Liver (tissue), 9 donors: ENCODE measurements around the gene CUTA. TPM values are rescaled to one million over a fixed set of nuclear protein-coding genes. Genes with fewer than 3 reads are reported as not detected.

Experiments
- DNase-seq: peaks from one replicate; pipeline ENCODE4 v3.0.0-alpha.2; 2017; ENCODE audit warnings: low spot score
- H3K27ac ChIP-seq, 2 donors: one replicate each; pipeline ENCODE4 v1.7.0; 2013; ENCODE audit warnings: inconsistent platforms in 2 of 2, low read length in 2 of 2, control low read depth in 1 of 2, low read depth in 1 of 2, mild to moderate bottlenecking in 1 of 2
- H3K27me3 ChIP-seq, 4 donors: one replicate each; pipeline versions ENCODE4 v1.6.1 to v1.7.0; 2013; ENCODE audit warnings: low read length in 3 of 4, inconsistent platforms in 1 of 4, mild to moderate bottlenecking in 1 of 4, moderate library complexity in 1 of 4; ENCODE audit not compliant: control insufficient read depth in 4 of 4, insufficient read depth in 4 of 4
- H3K36me3 ChIP-seq, 4 donors: one replicate each; pipeline versions ENCODE4 v1.6.1 to v1.7.0; 2013; ENCODE audit warnings: low read length in 3 of 4, mild to moderate bottlenecking in 3 of 4, low read depth in 1 of 4, moderate library complexity in 1 of 4; ENCODE audit not compliant: control insufficient read depth in 4 of 4, insufficient read depth in 3 of 4
- H3K4me1 ChIP-seq, 4 donors: one replicate each; pipeline versions ENCODE4 v1.6.1 to v1.7.0; 2013; ENCODE audit warnings: low read length in 3 of 4, mild to moderate bottlenecking in 3 of 4, moderate library complexity in 1 of 4; ENCODE audit not compliant: control insufficient read depth in 4 of 4, insufficient read depth in 4 of 4
- H3K4me3 ChIP-seq, 3 donors: one replicate each; pipeline versions ENCODE4 v1.6.1 to v1.7.0; 2013; ENCODE audit warnings: low read length in 3 of 3, control low read depth in 1 of 3, low read depth in 1 of 3, mild to moderate bottlenecking in 1 of 3
- H3K9ac ChIP-seq, 2 donors: one replicate each; pipeline ENCODE4 v1.7.0; 2013; ENCODE audit warnings: low read length in 2 of 2, mild to moderate bottlenecking in 2 of 2, moderate library complexity in 2 of 2, control low read depth in 1 of 2, low read depth in 1 of 2
- H3K9me3 ChIP-seq, 4 donors: one replicate each; pipeline versions ENCODE4 v1.6.1 to v1.7.0; 2013; ENCODE audit warnings: low read length in 3 of 4; ENCODE audit not compliant: control insufficient read depth in 4 of 4
- ATF3 ChIP-seq: IDR thresholded peaks from 2 replicates; pipeline ENCODE4 v1.6.1; 2016; ENCODE audit warnings: antibody characterized with exemption
- EGR1 ChIP-seq, 2 donors: IDR thresholded peaks; 2 replicates each; pipeline ENCODE4 v1.6.1; 2016 to 2018; ENCODE audit warnings: antibody characterized with exemption in 2 of 2, low read depth in 2 of 2
- FOXA1 ChIP-seq: IDR thresholded peaks from 2 replicates; pipeline ENCODE4 v1.6.1; 2016; ENCODE audit warnings: antibody characterized with exemption
- FOXA2 ChIP-seq: IDR thresholded peaks from 2 replicates; pipeline ENCODE4 v1.6.1; 2016; ENCODE audit warnings: antibody characterized with exemption
- HNF4G ChIP-seq: IDR thresholded peaks from 2 replicates; pipeline ENCODE4 v1.6.1; 2016; ENCODE audit warnings: antibody characterized with exemption
- JUND ChIP-seq, 2 donors: IDR thresholded peaks; 2 replicates each; pipeline ENCODE4 v1.6.1; 2016; ENCODE audit warnings: antibody characterized with exemption in 2 of 2
- MAX ChIP-seq: IDR thresholded peaks from 2 replicates; pipeline ENCODE4 v1.6.1; 2016; ENCODE audit warnings: antibody characterized with exemption
- NR2F2 ChIP-seq: IDR thresholded peaks from 2 replicates; pipeline ENCODE4 v1.6.1; 2016; ENCODE audit warnings: antibody characterized with exemption
- REST ChIP-seq: IDR thresholded peaks from 2 replicates; pipeline ENCODE4 v1.6.1; 2016; ENCODE audit warnings: antibody characterized with exemption, mild to moderate bottlenecking
- YY1 ChIP-seq: IDR thresholded peaks from 2 replicates; pipeline ENCODE4 v1.6.1; 2016; ENCODE audit warnings: antibody characterized with exemption, mild to moderate bottlenecking
- ZBTB33 ChIP-seq: IDR thresholded peaks from 2 replicates; pipeline ENCODE4 v1.6.1; 2016; ENCODE audit warnings: antibody characterized with exemption
- WGBS: extraction: QIAGEN DNeasy Blood & Tissue Kit; methylation state at CpG from one replicate; pipeline ENCODE4 v1.1.7; 2013; 5-methylcytosine and 5-hydroxymethylcytosine counted together
- polyA plus RNA-seq, 2 donors: library from polyadenylated mRNA; stranded (reverse) in 1 of 2; unstranded in 1 of 2; fragments of 200-250 nt in 1 of 2; fragments of >200 nt in 1 of 2; fragmentation: Nextera tagmentation in 1 of 2; extraction: Ambion mirVana in 1 of 2; gene quantifications; one replicate each; pipeline versions ENCODE4 v1.2.1 to v1.2.3, GENCODE V29; 2013 to 2015
- total RNA-seq, 2 donors: library from RNA; depleted of rRNA; stranded (reverse); fragments of >200 nt; gene quantifications; one replicate each; pipeline ENCODE4 v1.2.3, GENCODE V29; 2014
- donor health status: healthy.
- donor health status: healthy.
- donor health status: healthy.
- donor health status: healthy.
- donor health status: healthy.

The CUTA gene
- total and polyA plus RNA-seq, 4 donors: 33.1 to 164 (median 93.2) TPM

- TF ChIP-seq EGR1 (IDR thresholded peaks at IDR 0.05; ENCODE audit: low read depth in 2 of 2): peak in 1 of 2 donors; percentile 4
- TF ChIP-seq FOXA1: no peak
- TF ChIP-seq FOXA2: no peak
- TF ChIP-seq MAX: no peak
- peak overlapping the region; percentile 80 to 89 for H3K27ac ChIP-seq
- DNase-seq: no peak
- no peaks in the 10 kb centered on the region for H3K9me3 ChIP-seq
- H3K9ac ChIP-seq: peak overlapping the region; percentile 73 to 80
- H3K4me1 ChIP-seq: peaks cover 12 to 33% (median 23%) of the 10 kb centered on the region in 4 donors
- H3K36me3 ChIP-seq: peaks cover 8 to 30% (median 19%) of the 10 kb centered on the region in 4 donors
- H3K27me3 ChIP-seq: no peaks in the 10 kb centered on the region
- H3K4me3 ChIP-seq: peak overlapping the region; percentile 68 to 82 (median 73)
- 4% methylated on average over 25 of the region's 25 CpGs for WGBS
These were observed 592 bp downstream of the CUTA start for GRCh38 chr6:33417128-33417902.

- H3K27me3 ChIP-seq: no peaks in the 10 kb centered on the region
- H3K4me1 ChIP-seq: peaks cover 17 to 38% (median 27%) of the 10 kb centered on the region in 4 donors
- H3K9ac ChIP-seq: peak overlapping the region in 1 of 2 donors; percentile 73
- peak overlapping the region; percentile 80 to 89 for H3K27ac ChIP-seq
- H3K9me3 ChIP-seq: no peaks in the 10 kb centered on the region
- TF ChIP-seq JUND (IDR thresholded peaks at IDR 0.05) (no peak), FOXA1 (no peak), EGR1 (IDR thresholded peaks at IDR 0.05; ENCODE audit: low read depth in 2 of 2) (no peak), REST (no peak), HNF4G (no peak), YY1 (no peak), FOXA2 (no peak), NR2F2 (no peak), ZBTB33 (no peak), ATF3 (no peak)
- H3K36me3 ChIP-seq: peaks cover 8 to 31% (median 19%) of the 10 kb centered on the region in 4 donors
- no peak for DNase-seq
- peak overlapping the region; percentile 68 to 82 (median 73) for H3K4me3 ChIP-seq
- 69% methylated on average over 12 of the region's 12 CpGs for WGBS
These were observed 1.4 kb downstream of the CUTA start for GRCh38 chr6:33416386-33417127.
